Chondrocyte (in vitro differentiated cells): ENCODE results near the gene PALM. TPM values are rescaled to one million over a fixed set of nuclear protein-coding genes. Genes with fewer than 3 reads are reported as not detected.

ENCODE experiments used
- DNase-seq: peaks from one replicate; pipeline ENCODE4 v3.0.0; 2021; ENCODE audit warnings: mixed read lengths, low spot score
- H3K27ac Mint-ChIP-seq: one replicate; pipeline ENCODE4 v1.8.0; 2021; ENCODE audit warnings: mild to moderate bottlenecking, moderate library complexity, mixed read lengths; ENCODE audit not compliant: unreplicated experiment
- H3K27me3 Mint-ChIP-seq: 2 replicates; pipeline ENCODE4 v1.8.0; 2021; ENCODE audit warnings: low read depth, mixed read lengths
- H3K36me3 Mint-ChIP-seq: 2 replicates; pipeline ENCODE4 v1.8.0; 2021; ENCODE audit warnings: low read depth, mixed read lengths
- H3K4me1 Mint-ChIP-seq: 2 replicates; pipeline ENCODE4 v1.8.0; 2021; ENCODE audit warnings: low read depth, mild to moderate bottlenecking, mixed read lengths
- H3K4me3 Mint-ChIP-seq: one replicate; pipeline ENCODE4 v1.8.0; 2021; ENCODE audit warnings: mild to moderate bottlenecking, moderate library complexity, mixed read lengths; ENCODE audit not compliant: unreplicated experiment
- H3K9me3 Mint-ChIP-seq: 2 replicates; pipeline ENCODE4 v1.8.0; 2021; ENCODE audit warnings: low read depth, mixed read lengths
- total RNA-seq: library from RNA; stranded (reverse); gene quantifications from 3 replicates; pipeline ENCODE4 v1.2.1, GENCODE V29; 2021
- TF ChIP-seq, protein P1 (sequence below): fragments of 200-600 bp; sonication (generic); IDR thresholded peaks from 2 replicates; pipeline ENCODE4 v1.5.0; 2021; ENCODE audit warnings: antibody characterized with exemption, mild to moderate bottlenecking, moderate library complexity

PALM gene
- total RNA-seq, 1 donor from 2014 or later, result 182 TPM

DNA sequence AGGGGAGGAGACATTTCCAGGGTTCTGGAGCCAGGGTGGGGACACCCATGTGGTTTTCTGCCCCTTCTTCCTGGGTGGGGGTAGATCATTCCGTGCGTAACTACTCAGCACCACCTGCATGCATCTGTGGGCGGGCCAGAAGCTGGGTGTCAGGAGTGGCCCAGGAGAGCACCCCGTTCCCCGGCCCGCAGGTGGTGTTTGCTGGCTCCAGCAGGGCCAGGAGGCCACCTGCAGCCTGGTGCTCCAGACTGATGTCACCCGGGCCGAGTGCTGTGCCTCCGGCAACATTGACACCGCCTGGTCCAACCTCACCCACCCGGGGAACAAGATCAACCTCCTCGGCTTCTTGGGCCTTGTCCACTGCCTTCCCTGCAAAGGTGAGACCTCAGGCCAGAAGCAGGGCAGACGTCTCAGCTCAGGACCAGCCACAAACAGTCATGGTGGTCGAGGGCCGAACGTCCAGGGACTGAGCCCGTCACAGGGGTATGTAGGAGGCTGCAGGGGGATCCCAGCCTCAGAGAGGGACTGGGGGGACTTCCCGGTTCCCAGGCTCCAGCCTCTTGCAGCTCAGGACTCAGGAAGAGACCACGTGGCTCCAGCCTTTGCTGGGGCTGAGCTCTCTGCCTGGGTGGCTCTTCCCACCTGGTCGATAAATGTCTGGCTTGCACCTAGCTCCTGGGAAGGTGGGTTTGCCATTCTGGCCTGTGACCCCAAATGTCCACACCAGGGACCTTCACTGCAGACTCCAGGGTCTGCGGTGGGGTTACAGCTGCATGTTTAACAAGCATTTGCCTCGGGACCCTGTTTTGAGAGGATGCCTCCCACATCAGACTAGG lies 30.9 kb upstream of the PALM start:
- H3K4me1 Mint-ChIP-seq, result peaks cover 32% of the 10 kb centered on the region
- DNase-seq, result peak; percentile 92
- TF ChIP-seq, protein P1, sequence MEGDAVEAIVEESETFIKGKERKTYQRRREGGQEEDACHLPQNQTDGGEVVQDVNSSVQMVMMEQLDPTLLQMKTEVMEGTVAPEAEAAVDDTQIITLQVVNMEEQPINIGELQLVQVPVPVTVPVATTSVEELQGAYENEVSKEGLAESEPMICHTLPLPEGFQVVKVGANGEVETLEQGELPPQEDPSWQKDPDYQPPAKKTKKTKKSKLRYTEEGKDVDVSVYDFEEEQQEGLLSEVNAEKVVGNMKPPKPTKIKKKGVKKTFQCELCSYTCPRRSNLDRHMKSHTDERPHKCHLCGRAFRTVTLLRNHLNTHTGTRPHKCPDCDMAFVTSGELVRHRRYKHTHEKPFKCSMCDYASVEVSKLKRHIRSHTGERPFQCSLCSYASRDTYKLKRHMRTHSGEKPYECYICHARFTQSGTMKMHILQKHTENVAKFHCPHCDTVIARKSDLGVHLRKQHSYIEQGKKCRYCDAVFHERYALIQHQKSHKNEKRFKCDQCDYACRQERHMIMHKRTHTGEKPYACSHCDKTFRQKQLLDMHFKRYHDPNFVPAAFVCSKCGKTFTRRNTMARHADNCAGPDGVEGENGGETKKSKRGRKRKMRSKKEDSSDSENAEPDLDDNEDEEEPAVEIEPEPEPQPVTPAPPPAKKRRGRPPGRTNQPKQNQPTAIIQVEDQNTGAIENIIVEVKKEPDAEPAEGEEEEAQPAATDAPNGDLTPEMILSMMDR, result no peak
- H3K36me3 Mint-ChIP-seq, result peaks cover 4% of the 10 kb centered on the region
- H3K9me3 Mint-ChIP-seq, result no peaks in the 10 kb centered on the region
- H3K4me3 Mint-ChIP-seq, result peak overlapping the region; percentile 75
- no peaks in the 10 kb centered on the region for H3K27me3 Mint-ChIP-seq
- peak overlapping the region; percentile 95 for H3K27ac Mint-ChIP-seq

DNA sequence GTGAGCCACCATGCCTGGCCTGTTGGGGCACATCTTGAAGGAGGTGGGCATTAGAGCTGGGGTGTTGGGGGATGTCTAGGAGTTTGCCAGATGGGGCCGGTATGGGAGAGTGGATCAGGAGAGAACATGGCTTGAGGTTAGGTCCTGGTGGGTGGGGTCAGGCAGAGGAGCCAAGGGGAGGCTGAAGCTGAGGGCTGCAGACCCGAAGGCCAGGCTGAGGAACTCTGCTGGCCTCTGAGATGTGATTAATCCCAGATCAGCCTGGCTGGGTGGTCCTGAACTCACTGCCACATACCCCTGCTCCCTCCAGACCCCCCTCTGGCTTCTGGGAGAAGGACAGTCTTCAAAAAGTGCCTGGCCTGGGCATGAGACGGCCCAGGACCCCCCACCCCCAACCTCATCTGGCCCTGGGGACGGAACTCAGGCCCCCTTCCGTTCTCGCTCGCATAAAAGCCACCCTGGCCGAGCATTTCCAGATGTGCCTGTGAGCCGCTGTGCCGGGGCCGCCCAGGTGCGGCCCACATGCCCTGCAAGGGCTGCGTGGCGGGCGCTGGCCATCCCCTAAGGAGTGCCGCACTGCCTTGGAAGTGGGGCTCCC lies 29.8 kb upstream of the PALM start:
- Mint-ChIP-seq H3K36me3 (peaks cover 6% of the 10 kb centered on the region), H3K9me3 (no peaks in the 10 kb centered on the region), H3K27me3 (no peaks in the 10 kb centered on the region), H3K4me3 (peak overlapping the region; percentile 75), H3K4me1 (peaks cover 32% of the 10 kb centered on the region), H3K27ac (peak overlapping the region; percentile 95)
- no peak for DNase-seq
- TF ChIP-seq, protein P1, result no peak

DNA sequence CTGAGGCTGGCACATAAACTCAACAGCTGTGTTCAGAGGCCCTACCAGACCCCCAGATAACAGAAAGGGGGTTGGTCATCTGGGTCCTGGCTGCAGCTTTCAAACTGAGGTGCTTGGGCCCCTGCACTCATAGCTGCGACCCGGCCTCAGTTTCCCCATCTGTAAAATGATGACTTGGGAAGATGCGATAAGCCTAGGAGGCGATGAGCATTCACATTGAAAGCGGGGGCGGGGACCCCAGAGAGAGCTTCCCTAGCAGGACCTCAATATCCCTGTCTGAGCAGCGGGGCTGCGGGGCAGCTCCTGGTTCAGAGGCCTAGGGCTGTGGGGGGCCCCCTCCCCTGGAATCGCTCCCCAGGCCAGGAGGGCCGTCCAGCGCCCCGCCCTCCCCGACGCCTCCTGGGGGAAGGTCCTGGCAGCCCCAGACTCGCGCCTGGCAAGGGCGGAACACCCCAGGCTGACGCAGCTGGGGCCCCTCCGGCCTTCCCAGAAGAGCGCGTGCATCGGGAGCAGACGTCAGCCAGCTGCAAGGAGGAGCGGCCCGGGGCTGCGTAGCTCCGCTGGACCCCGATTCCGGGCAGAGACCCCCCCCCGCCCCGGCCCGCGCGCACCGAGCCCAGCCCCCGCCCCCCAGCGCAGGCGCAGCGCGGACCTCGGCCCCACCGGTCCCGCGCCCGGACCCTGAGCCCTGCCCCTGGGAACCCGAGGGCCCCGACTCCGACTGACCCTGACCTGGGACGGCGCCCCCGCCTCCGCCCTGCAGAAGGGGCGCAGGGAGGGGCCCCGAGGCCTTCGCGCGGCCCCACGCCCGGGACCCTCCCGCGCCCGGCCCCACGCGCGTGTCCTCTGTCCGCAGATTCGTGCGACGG lies 29.1 kb upstream of the PALM start:
- peak overlapping the region; percentile 75 for H3K4me3 Mint-ChIP-seq
- no peaks in the 10 kb centered on the region for H3K27me3 Mint-ChIP-seq
- DNase-seq, result peak; percentile 91
- H3K27ac Mint-ChIP-seq, result peak overlapping the region; percentile 95
- H3K4me1 Mint-ChIP-seq, result peaks cover 32% of the 10 kb centered on the region
- H3K36me3 Mint-ChIP-seq, result peaks cover 6% of the 10 kb centered on the region
- H3K9me3 Mint-ChIP-seq, result no peaks in the 10 kb centered on the region
- TF ChIP-seq, protein P1, result no peak

DNA sequence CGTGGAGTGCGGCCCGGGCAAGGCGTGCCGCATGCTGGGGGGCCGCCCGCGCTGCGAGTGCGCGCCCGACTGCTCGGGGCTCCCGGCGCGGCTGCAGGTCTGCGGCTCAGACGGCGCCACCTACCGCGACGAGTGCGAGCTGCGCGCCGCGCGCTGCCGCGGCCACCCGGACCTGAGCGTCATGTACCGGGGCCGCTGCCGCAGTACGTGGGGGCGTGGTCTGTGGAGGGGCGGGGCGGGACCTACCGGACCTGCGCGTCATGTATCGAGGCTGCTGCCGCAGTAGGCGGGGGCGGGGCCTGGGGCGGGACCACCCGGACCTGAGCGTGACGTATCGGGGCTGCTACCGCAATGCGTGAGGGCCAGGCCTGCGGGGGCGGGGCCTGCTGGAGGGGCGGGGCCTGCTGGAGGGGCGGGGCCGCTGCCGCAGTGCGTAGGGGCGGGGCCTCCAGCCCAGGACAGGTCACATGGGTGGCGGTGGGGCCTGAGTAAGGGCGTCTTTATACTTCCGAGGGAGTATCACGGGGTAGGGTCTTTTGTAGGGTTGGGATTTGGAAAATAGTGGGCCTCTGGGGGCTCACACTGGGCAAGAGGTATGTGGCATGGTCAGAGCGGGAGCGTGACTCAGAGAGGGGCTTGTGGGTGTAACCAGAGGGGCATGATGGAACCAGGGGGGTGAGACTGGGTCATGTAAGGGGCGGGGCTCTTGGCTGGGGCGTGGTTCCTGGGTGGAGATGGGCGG lies 28.3 kb upstream of the PALM start:
- TF ChIP-seq, protein P1, result peak; percentile 74
- Mint-ChIP-seq H3K4me3 (peak overlapping the region; percentile 87), H3K27ac (peak overlapping the region; percentile 100), H3K27me3 (no peaks in the 10 kb centered on the region), H3K9me3 (no peaks in the 10 kb centered on the region), H3K36me3 (peaks cover 6% of the 10 kb centered on the region), H3K4me1 (peaks cover 29% of the 10 kb centered on the region)
- peak; percentile 99 for DNase-seq
